DND-41 (cell line): ENCODE data around the gene IRF4.
A peak's percentile ranks its signal among the peaks of the same experiment; 100 is the strongest.

Source experiments
- ATAC-seq: fragments of 200-7000 bp; cut with Tn5 transposase; 3 replicates; pipeline ENCODE4 v1.9.1; 2021; ENCODE audit warnings: low read depth; ENCODE audit not compliant: insufficient read depth
- DNase-seq: peaks from one replicate; pipeline ENCODE4 v3.0.0-alpha.2; 2020
- H2AFZ ChIP-seq: 2 replicates; pipeline ENCODE4 v1.6.0; 2012; ENCODE audit warnings: low read depth, low read length
- H3K27ac ChIP-seq: 2 replicates; pipeline ENCODE4 v1.5.1; 2012; ENCODE audit warnings: low read length, inconsistent platforms
- H3K27me3 ChIP-seq: fragments of 200-600 bp; sonication (generic); 2 replicates; pipeline ENCODE4 v1.6.0; 2012; ENCODE audit warnings: low read length, mild to moderate bottlenecking, inconsistent platforms; ENCODE audit not compliant: insufficient read depth, poor library complexity
- H3K36me3 ChIP-seq: 2 replicates; pipeline ENCODE4 v1.5.1; 2012; ENCODE audit warnings: low read length, inconsistent platforms; ENCODE audit not compliant: insufficient read depth
- H3K4me1 ChIP-seq: 2 replicates; pipeline ENCODE4 v1.5.1; 2012; ENCODE audit warnings: mild to moderate bottlenecking, low read length; ENCODE audit not compliant: insufficient read depth
- H3K4me2 ChIP-seq: 2 replicates; pipeline ENCODE4 v1.6.0; 2012; ENCODE audit warnings: mild to moderate bottlenecking, moderate library complexity, low read length, inconsistent platforms; ENCODE audit not compliant: insufficient read depth
- H3K4me3 ChIP-seq, 2 experiments: fragments of 200-600 bp in 1 of 2; shearing (Covaris generic) in 1 of 2; 2 replicates each; pipeline ENCODE4 v1.5.1; 2012 to 2016; ENCODE audit warnings: inconsistent platforms in 2 of 2, low read length in 2 of 2, mild to moderate bottlenecking in 2 of 2, low read depth in 1 of 2, moderate library complexity in 1 of 2
- H3K79me2 ChIP-seq: 2 replicates; pipeline ENCODE4 v1.6.0; 2012; ENCODE audit warnings: low read length, inconsistent platforms; ENCODE audit not compliant: insufficient read depth
- H3K9ac ChIP-seq: 2 replicates; pipeline ENCODE4 v1.6.0; 2012; ENCODE audit warnings: low read depth, mild to moderate bottlenecking, inconsistent platforms, low read length, moderate library complexity
- H3K9me3 ChIP-seq: 2 replicates; pipeline ENCODE4 v1.5.1; 2012; ENCODE audit warnings: low read length, moderate library complexity, mild to moderate bottlenecking, inconsistent platforms; ENCODE audit not compliant: insufficient read depth, severe bottlenecking
- H4K20me1 ChIP-seq: 2 replicates; pipeline ENCODE4 v1.6.0; 2012; ENCODE audit warnings: low read length; ENCODE audit not compliant: insufficient read depth
- CTCF ChIP-seq: IDR thresholded peaks from 2 replicates; pipeline ENCODE4 v1.5.1; 2012; ENCODE audit warnings: borderline replicate concordance, low read length, moderate library complexity, mild to moderate bottlenecking; ENCODE audit not compliant: poor library complexity, severe bottlenecking; ENCODE audit errors: extremely low read depth
- EZH2 ChIP-seq: IDR thresholded peaks from 3 replicates; pipeline ENCODE4 v1.6.1; 2012; ENCODE audit warnings: borderline replicate concordance, low read depth, mild to moderate bottlenecking, moderate library complexity, low read length, inconsistent platforms; ENCODE audit not compliant: severe bottlenecking

The IRF4 gene

GRCh38 chr6:402901-403658 is 11.5 kb downstream of the IRF4 start:
- H3K36me3 ChIP-seq, result no peaks in the 10 kb centered on the region
- no peaks in the 10 kb centered on the region for H3K4me1 ChIP-seq

GRCh38 chr6:403659-404655 is 12.4 kb downstream of the IRF4 start:
- Histone ChIP-seq H3K27ac (no peak overlapping the region), H3K4me2 (no peak overlapping the region), H3K9ac (no peak overlapping the region), H4K20me1 (no peaks in the 10 kb centered on the region), H3K36me3 (no peaks in the 10 kb centered on the region), H3K9me3 (no peaks in the 10 kb centered on the region), H3K4me3 (no peak overlapping the region), H3K4me1 (no peaks in the 10 kb centered on the region), H2AFZ (no peak overlapping the region), H3K27me3 (peaks cover 10% of the 10 kb centered on the region), H3K79me2 (no peaks in the 10 kb centered on the region)
- DNase-seq, result no peak
- TF ChIP-seq CTCF, result no peak
- no peak for TF ChIP-seq EZH2
- no peak for ATAC-seq

More at GRCh38 chr6:402901-403658, 11.5 kb downstream of the IRF4 start:
- no peak overlapping the region for H3K4me2 ChIP-seq
- TF ChIP-seq CTCF (no peak), EZH2 (no peak)
- no peak for DNase-seq
- H3K27ac ChIP-seq, result no peak overlapping the region
- H4K20me1 ChIP-seq, result no peaks in the 10 kb centered on the region
- no peak overlapping the region for H3K4me3 ChIP-seq
- no peak overlapping the region for H3K9ac ChIP-seq
- no peaks in the 10 kb centered on the region for H3K79me2 ChIP-seq
- H3K9me3 ChIP-seq, result no peaks in the 10 kb centered on the region
- no peak for ATAC-seq
- no peak overlapping the region for H2AFZ ChIP-seq
- peaks cover 5% of the 10 kb centered on the region for H3K27me3 ChIP-seq

GRCh38 chr6:404685-405423 is 13.3 kb downstream of the IRF4 start:
- Histone ChIP-seq H2AFZ (no peak overlapping the region), H3K27ac (no peak overlapping the region), H3K27me3 (peaks cover 10% of the 10 kb centered on the region), H3K4me3 (no peak overlapping the region), H3K36me3 (no peaks in the 10 kb centered on the region), H3K9me3 (no peaks in the 10 kb centered on the region), H3K79me2 (no peaks in the 10 kb centered on the region), H3K9ac (no peak overlapping the region), H3K4me1 (no peaks in the 10 kb centered on the region), H3K4me2 (no peak overlapping the region), H4K20me1 (no peaks in the 10 kb centered on the region)
- ATAC-seq, result peak; percentile 17; the same call in 1 of the 3 replicates
- TF ChIP-seq CTCF (no peak), EZH2 (no peak)
- DNase-seq, result no peak
